ENCODE results near the gene DIP2B. TPM values are rescaled to one million over a fixed set of nuclear protein-coding genes. Genes with fewer than 3 reads are reported as not detected.
"Not testable (repeated sequence)": the region's sequence is repeated elsewhere in the genome, so short reads cannot be mapped to it uniquely, and the experiment has no call there.

Gene DIP2B
- polyA plus RNA-seq, 1 of the 3 experiments (the other 2 are of a cell fraction), result 6.6 TPM

- no peaks in the 10 kb centered on the region for H3K36me3 ChIP-seq (replicated peaks in 1 of 2; ENCODE audit: control insufficient read depth in 1 of 2, insufficient read depth in 2 of 2, low read length in 1 of 2)
- no peaks in the 10 kb centered on the region for H3K4me1 ChIP-seq (ENCODE audit: control insufficient read depth in 1 of 2, insufficient read depth in 2 of 2, low read depth in 1 of 2, low read length in 1 of 2)
- no peak overlapping the region for H3K4me2 ChIP-seq
- ChIA-PET CTCF (interaction anchor here (3.3 kb wide), 1 partner anchor 16 kb away, joined by 11 read pairs; the partner anchor contains the start of gene DIP2B), POLR2A (no interaction called here)
- H3K9ac ChIP-seq, result no peak overlapping the region
- no peak for DNase-seq
- H2AFZ ChIP-seq (ENCODE audit: low read depth), result no peak overlapping the region
- H3K4me3 ChIP-seq (ENCODE audit: low read depth in 2 of 2, low read length in 1 of 2), result no peak overlapping the region
- no peak overlapping the region for H3K27ac ChIP-seq (ENCODE audit: low read depth in 2 of 2, low read length in 1 of 2)
- H4K20me1 ChIP-seq (ENCODE audit: insufficient read depth), result no peaks in the 10 kb centered on the region
- TF ChIP-seq ZBTB33 (IDR thresholded peaks at IDR 0.05; ENCODE audit: borderline replicate concordance, low read depth) (no peak), POLR2AphosphoS5 (IDR thresholded peaks at IDR 0.05; ENCODE audit: low read depth, low read length) (no peak), IRF3 (IDR thresholded peaks at IDR 0.05; ENCODE audit: low read depth, low read length) (no peak), FOSL2 (IDR thresholded peaks at IDR 0.05; ENCODE audit: borderline replicate concordance, low read depth) (no peak), TEAD4 (IDR thresholded peaks at IDR 0.05; ENCODE audit: borderline replicate concordance, insufficient read depth) (no peak), TAF1 (IDR thresholded peaks at IDR 0.05; ENCODE audit: borderline replicate concordance, low read depth, low read length) (no peak), RXRA (IDR thresholded peaks at IDR 0.05; ENCODE audit: borderline replicate concordance, low read depth) (no peak), NRF1 (IDR thresholded peaks at IDR 0.05; ENCODE audit: low read depth, low read length) (no peak), REST (IDR thresholded peaks at IDR 0.05; ENCODE audit: low read depth, low read length) (no peak), FOXJ3 (CRISPR knock-in tag; IDR thresholded peaks at IDR 0.05) (no peak), TCF12 (IDR thresholded peaks at IDR 0.05) (no peak), USF2 (IDR thresholded peaks at IDR 0.05; ENCODE audit: borderline replicate concordance, low read depth, low read length) (no peak), PBX3 (IDR thresholded peaks at IDR 0.05) (no peak), CHD2 (IDR thresholded peaks at IDR 0.05; ENCODE audit: low read length, partially characterized antibody) (no peak), SMC3 (IDR thresholded peaks at IDR 0.05; ENCODE audit: low read depth, low read length) (no peak), FOXM1 (IDR thresholded peaks at IDR 0.05; ENCODE audit: low read depth) (no peak)
- no peaks in the 10 kb centered on the region for H3K27me3 ChIP-seq (ENCODE audit: insufficient read depth)
- H3K9me2 ChIP-seq, result no peaks in the 10 kb centered on the region
- no peaks in the 10 kb centered on the region for H3F3A ChIP-seq (replicated peaks; ENCODE audit: insufficient read depth)
- no peaks in the 10 kb centered on the region for H3K79me2 ChIP-seq (ENCODE audit: insufficient read depth)
- WGBS (ENCODE audit: low lambda C conversion rate), result 95% methylated on average over 5 of the region's 5 CpGs
- peaks cover 4% of the 10 kb centered on the region; the same call in 1 of the 2 replicates for H3K9me3 ChIP-seq
Measured at GRCh38 chr12:50488801-50489200, 16.0 kb upstream of the DIP2B start.

- H3K36me3 ChIP-seq (replicated peaks in 1 of 2; ENCODE audit: control insufficient read depth in 1 of 2, insufficient read depth in 2 of 2, low read length in 1 of 2); H3K27me3 ChIP-seq (ENCODE audit: insufficient read depth); H3F3A ChIP-seq (replicated peaks; ENCODE audit: insufficient read depth); H3K79me2 ChIP-seq (ENCODE audit: insufficient read depth); H3K9ac ChIP-seq; DNase-seq; H3K27ac ChIP-seq (ENCODE audit: low read depth in 2 of 2, low read length in 1 of 2); H3K4me1 ChIP-seq (ENCODE audit: control insufficient read depth in 1 of 2, insufficient read depth in 2 of 2, low read depth in 1 of 2, low read length in 1 of 2); H4K20me1 ChIP-seq (ENCODE audit: insufficient read depth); H3K4me3 ChIP-seq (ENCODE audit: low read depth in 2 of 2, low read length in 1 of 2); H3K9me2 ChIP-seq; H2AFZ ChIP-seq (ENCODE audit: low read depth); POLR2A ChIA-PET; CTCF ChIA-PET; H3K4me2 ChIP-seq: not testable (repeated sequence)
- peaks cover 20% of the 10 kb centered on the region for H3K9me3 ChIP-seq
- WGBS (ENCODE audit: low lambda C conversion rate), result 89% methylated on average over 11 of the region's 11 CpGs
Measured at GRCh38 chr12:50498119-50498518, 6.7 kb upstream of the DIP2B start.
